Activated CD4-positive, CD25-positive, alpha-beta regulatory T cell treated with anti-CD3 and anti-CD28 coated beads, Interleukin-2, amount 50 U/mL, for 72 hours (primary cell): Measurements from ENCODE around the gene MARCHF3.
"Not testable (repeated sequence)": the region's sequence is repeated elsewhere in the genome, so short reads cannot be mapped to it uniquely, and the experiment has no call there.

ENCODE experiments used
- DNase-seq: peaks from one replicate; pipeline ENCODE4 v3.0.0; 2021

The MARCHF3 gene

GRCh38 chr5:127011153-127011552 lies 19.2 kb downstream of the MARCHF3 start:
- DNase-seq = no peak

- DNase-seq = no peak
Measured at GRCh38 chr5:127010362-127010761, 20.0 kb downstream of the MARCHF3 start.

GRCh38 chr5:127009784-127010183 lies 20.6 kb downstream of the MARCHF3 start:
- DNase-seq = no peak

- DNase-seq = no peak
Measured at GRCh38 chr5:127008300-127008975, 21.9 kb downstream of the MARCHF3 start.

GRCh38 chr5:127007522-127007921 lies 22.8 kb downstream of the MARCHF3 start:
- no peak for DNase-seq

- DNase-seq = no peak
Measured at GRCh38 chr5:127006744-127007143, 23.6 kb downstream of the MARCHF3 start.

- DNase-seq = not testable (repeated sequence)
Measured at GRCh38 chr5:127005282-127005681, 25.1 kb downstream of the MARCHF3 start.

GRCh38 chr5:127004721-127005120 lies 25.6 kb downstream of the MARCHF3 start:
- no peak for DNase-seq

GRCh38 chr5:127003798-127004495 lies 26.4 kb downstream of the MARCHF3 start:
- DNase-seq = no peak

- no peak for DNase-seq
Measured at GRCh38 chr5:127002390-127002789, 28.0 kb downstream of the MARCHF3 start.

GRCh38 chr5:127001621-127002296 lies 28.6 kb downstream of the MARCHF3 start:
- DNase-seq = no peak

- DNase-seq = no peak
Measured at GRCh38 chr5:126998895-126999570, 31.3 kb downstream of the MARCHF3 start.

GRCh38 chr5:126998201-126998631 lies 32.1 kb downstream of the MARCHF3 start:
- DNase-seq = no peak

GRCh38 chr5:126995689-126996088 lies 34.7 kb downstream of the MARCHF3 start:
- DNase-seq = no peak

- DNase-seq = no peak
Measured at GRCh38 chr5:126995039-126995438, 35.3 kb downstream of the MARCHF3 start.

GRCh38 chr5:126994485-126994884 lies 35.9 kb downstream of the MARCHF3 start:
- DNase-seq = no peak

- peak; percentile 45 for DNase-seq
Measured at GRCh38 chr5:126988021-126988569, 42.3 kb downstream of the MARCHF3 start.

GRCh38 chr5:126987271-126987899 lies 43.0 kb downstream of the MARCHF3 start:
- no peak for DNase-seq

- DNase-seq = no peak
Measured at GRCh38 chr5:126984632-126985031, 45.7 kb downstream of the MARCHF3 start.

- DNase-seq = no peak
Measured at GRCh38 chr5:126983874-126984266, 46.5 kb downstream of the MARCHF3 start.

GRCh38 chr5:126982926-126983873 lies 47.2 kb downstream of the MARCHF3 start:
- DNase-seq = no peak
